ENCODE results near the gene PDIK1L.

Gene PDIK1L

GRCh38 chr1:26169669-26170471, 58.2 kb downstream of the PDIK1L start, which contains the start of gene ZNF593:
ZNF593 (plus strand) TSS chr1:26169908; CDS start chr1:26169984, 76 bp downstream.
- peak; percentile 57 for DNase-seq (ENCODE audit: extremely low read depth, low read depth)
- peak within 1 kb of the TSS; percentile 95 for H3K4me3 ChIP-seq (replicated peaks; ENCODE audit: low read depth, low read length)
- peak; percentile 83 for TF ChIP-seq CTCF (IDR thresholded peaks at IDR 0.05; ENCODE audit: low read depth, low read length, missing control alignments)

- DNase-seq (ENCODE audit: extremely low read depth, low read depth): no peak
- peak overlapping the region; percentile 95 for H3K4me3 ChIP-seq (replicated peaks; ENCODE audit: low read depth, low read length)
- TF ChIP-seq CTCF (IDR thresholded peaks at IDR 0.05; ENCODE audit: low read depth, low read length, missing control alignments): no peak
These were observed 58.8 kb downstream of the PDIK1L start for GRCh38 chr1:26170472-26170821.

- no peak for TF ChIP-seq CTCF (IDR thresholded peaks at IDR 0.05; ENCODE audit: low read depth, low read length, missing control alignments)
- H3K4me3 ChIP-seq (replicated peaks; ENCODE audit: low read depth, low read length): peak within 1 kb of the TSS; percentile 95
- no peak for DNase-seq (ENCODE audit: extremely low read depth, low read depth)
These were observed 59.8 kb downstream of the PDIK1L start, which contains the start of gene ZNF593OS for GRCh38 chr1:26171084-26172072. ZNF593OS (minus strand) TSS chr1:26171832; CDS start chr1:26171661, 171 bp downstream.
